ENCODE results near the gene RAI2. TPM values are rescaled to one million over a fixed set of nuclear protein-coding genes. Genes with fewer than 3 reads are reported as not detected.

RAI2 gene
- total and polyA plus RNA-seq, 3 donors from 2014 or later: 5.7 to 13.5 (median 12.1) TPM

DNA sequence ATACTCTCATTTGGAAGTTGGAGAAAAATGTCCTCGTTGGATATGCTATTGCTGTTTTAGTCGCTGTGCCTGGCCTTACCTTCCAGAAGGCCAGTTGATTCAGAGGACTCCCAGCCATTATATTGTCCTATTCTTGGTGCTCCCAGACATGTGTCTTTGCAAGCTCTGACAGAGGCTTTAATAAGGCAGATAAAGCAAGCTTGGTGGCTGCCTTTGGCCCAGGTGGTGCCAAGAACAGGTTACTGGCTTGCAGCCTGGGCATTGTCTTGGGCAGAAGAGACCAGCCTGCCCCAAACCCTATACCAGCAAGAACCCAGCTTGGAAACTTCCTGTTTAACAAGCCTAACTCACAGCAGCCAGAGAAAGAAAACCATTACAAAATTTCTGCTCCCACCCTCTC lies 16.9 kb downstream of the RAI2 start:
- 50 to 90% methylated on average over 1 to 2 of the region's 2 CpGs for WGBS, 2 donors
- Histone ChIP-seq H3K4me3 (no peak overlapping the region), H3K27me3 (no peaks in the 10 kb centered on the region), H3K27ac (no peak overlapping the region), H3K9me3 (no peaks in the 10 kb centered on the region), H3K36me3 (ENCODE audit: low read depth, missing control alignments) (no peaks in the 10 kb centered on the region), H3K4me1 (no peaks in the 10 kb centered on the region)
- TF ChIP-seq, protein P1, sequence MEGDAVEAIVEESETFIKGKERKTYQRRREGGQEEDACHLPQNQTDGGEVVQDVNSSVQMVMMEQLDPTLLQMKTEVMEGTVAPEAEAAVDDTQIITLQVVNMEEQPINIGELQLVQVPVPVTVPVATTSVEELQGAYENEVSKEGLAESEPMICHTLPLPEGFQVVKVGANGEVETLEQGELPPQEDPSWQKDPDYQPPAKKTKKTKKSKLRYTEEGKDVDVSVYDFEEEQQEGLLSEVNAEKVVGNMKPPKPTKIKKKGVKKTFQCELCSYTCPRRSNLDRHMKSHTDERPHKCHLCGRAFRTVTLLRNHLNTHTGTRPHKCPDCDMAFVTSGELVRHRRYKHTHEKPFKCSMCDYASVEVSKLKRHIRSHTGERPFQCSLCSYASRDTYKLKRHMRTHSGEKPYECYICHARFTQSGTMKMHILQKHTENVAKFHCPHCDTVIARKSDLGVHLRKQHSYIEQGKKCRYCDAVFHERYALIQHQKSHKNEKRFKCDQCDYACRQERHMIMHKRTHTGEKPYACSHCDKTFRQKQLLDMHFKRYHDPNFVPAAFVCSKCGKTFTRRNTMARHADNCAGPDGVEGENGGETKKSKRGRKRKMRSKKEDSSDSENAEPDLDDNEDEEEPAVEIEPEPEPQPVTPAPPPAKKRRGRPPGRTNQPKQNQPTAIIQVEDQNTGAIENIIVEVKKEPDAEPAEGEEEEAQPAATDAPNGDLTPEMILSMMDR (IDR thresholded peaks at IDR 0.05): no peak
- no peak for TF ChIP-seq POLR2A (IDR thresholded peaks at IDR 0.05)
- no peak for DNase-seq
- intact Hi-C loops (cut with DNase I; ENCODE audit: low total_unique reads): no loop called here

DNA sequence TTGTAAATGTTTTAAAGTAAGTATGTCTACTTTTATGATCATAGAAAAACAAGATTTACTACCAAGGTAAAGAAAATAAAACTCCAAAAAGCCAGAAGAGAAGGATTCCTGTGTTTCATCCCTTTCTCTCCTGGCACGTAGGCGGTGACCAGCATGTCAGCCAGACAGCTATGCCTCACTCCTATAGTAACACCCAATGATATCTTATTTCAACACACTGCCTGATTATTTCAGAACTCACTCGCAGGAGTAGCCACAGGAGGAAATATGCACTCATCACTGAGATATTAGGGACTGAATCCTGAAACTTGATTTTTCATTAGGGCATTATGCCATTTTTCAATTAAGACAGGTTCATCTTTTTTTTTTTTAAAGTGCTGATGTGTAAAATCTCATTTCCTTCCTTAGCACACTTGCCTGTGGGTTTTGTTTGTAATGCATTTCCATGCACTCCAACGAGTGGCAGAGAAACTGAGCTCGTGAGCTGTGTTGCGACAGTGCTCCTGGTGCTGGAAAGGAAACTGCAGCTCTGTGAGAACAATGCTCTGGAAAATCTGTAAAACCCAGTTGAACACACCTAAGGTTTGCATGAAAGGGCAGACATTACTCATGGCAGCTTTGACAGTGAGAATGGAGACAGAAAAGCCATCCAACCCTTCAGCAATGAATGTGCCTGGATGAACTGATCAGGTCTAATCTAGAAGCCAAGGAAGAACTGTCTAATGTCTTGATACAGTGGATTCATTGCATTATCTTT lies 18.2 kb downstream of the RAI2 start:
- no peaks in the 10 kb centered on the region for H3K36me3 ChIP-seq (ENCODE audit: low read depth, missing control alignments)
- 60 to 78% methylated on average over 6 of the region's 6 CpGs for WGBS, 2 donors
- intact Hi-C loops (cut with DNase I; ENCODE audit: low total_unique reads): no loop called here
- H3K4me1 ChIP-seq: no peaks in the 10 kb centered on the region
- DNase-seq: no peak
- no peak for TF ChIP-seq POLR2A (IDR thresholded peaks at IDR 0.05)
- TF ChIP-seq, protein P1 (IDR thresholded peaks at IDR 0.05): no peak
- no peak overlapping the region for H3K4me3 ChIP-seq
- H3K9me3 ChIP-seq: no peaks in the 10 kb centered on the region
- H3K27ac ChIP-seq: no peak overlapping the region
- no peaks in the 10 kb centered on the region for H3K27me3 ChIP-seq

DNA sequence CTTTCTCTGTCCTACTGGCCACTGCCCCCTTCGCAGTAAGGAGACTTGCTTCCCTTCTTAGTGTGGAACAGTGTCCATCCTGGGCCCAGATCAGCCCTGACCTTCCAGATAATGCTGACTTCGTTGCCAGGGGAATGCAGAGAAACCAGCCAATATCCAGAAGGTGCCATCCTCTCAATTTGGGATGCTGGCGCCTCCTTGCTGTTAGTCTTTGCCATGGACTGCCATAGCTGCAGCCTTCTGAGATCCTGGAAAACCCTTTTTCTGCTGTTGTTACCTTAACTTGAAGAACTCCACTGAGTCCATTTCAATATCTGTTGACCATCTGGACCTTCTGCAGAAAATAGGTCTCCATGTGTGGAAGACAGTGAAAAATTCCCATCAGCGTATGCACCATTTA lies 21.8 kb downstream of the RAI2 start:
- TF ChIP-seq, protein P1 (IDR thresholded peaks at IDR 0.05): no peak
- TF ChIP-seq POLR2A (IDR thresholded peaks at IDR 0.05): no peak
- Histone ChIP-seq H3K36me3 (ENCODE audit: low read depth, missing control alignments) (no peaks in the 10 kb centered on the region), H3K27me3 (no peaks in the 10 kb centered on the region), H3K9me3 (no peaks in the 10 kb centered on the region), H3K4me3 (no peak overlapping the region), H3K4me1 (no peaks in the 10 kb centered on the region), H3K27ac (no peak overlapping the region)
- 73 to 80% methylated on average over 1 to 4 of the region's 4 CpGs for WGBS, 2 donors
- intact Hi-C loops (cut with DNase I; ENCODE audit: low total_unique reads): no loop called here
- DNase-seq: no peak

GRCh38 chrX:17836830-17837229 lies 24.3 kb downstream of the RAI2 start:
- no peaks in the 10 kb centered on the region for H3K36me3 ChIP-seq (ENCODE audit: low read depth, missing control alignments)
- TF ChIP-seq POLR2A (IDR thresholded peaks at IDR 0.05): no peak
- TF ChIP-seq, protein P1 (IDR thresholded peaks at IDR 0.05): no peak
- no peak overlapping the region for H3K4me3 ChIP-seq
- H3K27ac ChIP-seq: no peak overlapping the region
- DNase-seq: no peak
- WGBS, 2 donors: 86 to 97% methylated on average over 2 to 3 of the region's 3 CpGs
- H3K9me3 ChIP-seq: no peaks in the 10 kb centered on the region
- intact Hi-C loops (cut with DNase I; ENCODE audit: low total_unique reads): no loop called here
- H3K27me3 ChIP-seq: no peaks in the 10 kb centered on the region
- H3K4me1 ChIP-seq: no peaks in the 10 kb centered on the region

- intact Hi-C loops (cut with DNase I; ENCODE audit: low total_unique reads): no loop called here
- 56 to 79% methylated on average over 2 of the region's 2 CpGs for WGBS, 2 donors
- Histone ChIP-seq H3K9me3 (no peaks in the 10 kb centered on the region), H3K4me1 (no peaks in the 10 kb centered on the region), H3K27me3 (no peaks in the 10 kb centered on the region), H3K4me3 (no peak overlapping the region), H3K27ac (no peak overlapping the region), H3K36me3 (ENCODE audit: low read depth, missing control alignments) (no peaks in the 10 kb centered on the region)
- TF ChIP-seq, protein P1 (IDR thresholded peaks at IDR 0.05): no peak
- no peak for TF ChIP-seq POLR2A (IDR thresholded peaks at IDR 0.05)
- DNase-seq: no peak
Observed at GRCh38 chrX:17833954-17834353, 27.1 kb downstream of the RAI2 start.

Data from testis (tissue), 3 donors.